HG03103 (cell line): ENCODE results near the gene NR5A1.

Experiments used
- ATAC-seq: cut with Tn5 transposase; IDR thresholded peaks from one replicate; pipeline ENCODE4 v1.9.1; 2021; ENCODE audit warnings: low read depth; ENCODE audit not compliant: unreplicated experiment

NR5A1 gene

DNA sequence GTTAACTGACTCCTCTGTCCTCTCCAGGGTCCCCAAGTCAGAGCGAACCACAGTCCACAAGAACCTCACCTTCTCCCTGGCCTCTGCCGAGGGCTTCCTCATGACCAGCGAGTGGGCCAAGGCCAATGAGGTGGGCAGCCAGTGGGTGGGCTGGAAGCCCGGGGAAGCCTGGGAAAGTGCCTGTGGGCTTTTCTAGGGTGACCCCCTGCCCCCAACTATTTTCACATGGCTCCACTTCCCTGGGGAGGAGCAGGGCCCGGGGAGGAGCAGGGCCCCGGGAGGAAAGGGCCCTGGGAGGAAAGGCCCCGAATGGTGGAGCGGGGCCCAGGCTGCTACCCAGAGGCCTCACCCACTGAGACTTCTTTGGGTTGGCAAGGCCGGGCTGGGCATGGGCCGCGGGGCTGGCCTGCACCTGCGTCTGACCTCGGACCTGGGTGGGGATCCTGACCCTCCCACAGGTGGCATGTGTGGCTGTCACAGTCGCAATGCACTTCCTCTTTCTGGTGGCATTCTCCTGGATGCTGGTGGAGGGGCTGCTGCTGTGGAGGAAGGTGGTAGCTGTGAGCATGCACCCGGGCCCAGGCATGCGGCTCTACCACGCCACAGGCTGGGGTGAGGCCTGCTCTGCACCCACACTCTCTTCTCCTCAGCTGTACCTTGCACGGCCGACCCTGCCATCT, 39.0 kb downstream of the NR5A1 start:
- no peak for ATAC-seq

DNA sequence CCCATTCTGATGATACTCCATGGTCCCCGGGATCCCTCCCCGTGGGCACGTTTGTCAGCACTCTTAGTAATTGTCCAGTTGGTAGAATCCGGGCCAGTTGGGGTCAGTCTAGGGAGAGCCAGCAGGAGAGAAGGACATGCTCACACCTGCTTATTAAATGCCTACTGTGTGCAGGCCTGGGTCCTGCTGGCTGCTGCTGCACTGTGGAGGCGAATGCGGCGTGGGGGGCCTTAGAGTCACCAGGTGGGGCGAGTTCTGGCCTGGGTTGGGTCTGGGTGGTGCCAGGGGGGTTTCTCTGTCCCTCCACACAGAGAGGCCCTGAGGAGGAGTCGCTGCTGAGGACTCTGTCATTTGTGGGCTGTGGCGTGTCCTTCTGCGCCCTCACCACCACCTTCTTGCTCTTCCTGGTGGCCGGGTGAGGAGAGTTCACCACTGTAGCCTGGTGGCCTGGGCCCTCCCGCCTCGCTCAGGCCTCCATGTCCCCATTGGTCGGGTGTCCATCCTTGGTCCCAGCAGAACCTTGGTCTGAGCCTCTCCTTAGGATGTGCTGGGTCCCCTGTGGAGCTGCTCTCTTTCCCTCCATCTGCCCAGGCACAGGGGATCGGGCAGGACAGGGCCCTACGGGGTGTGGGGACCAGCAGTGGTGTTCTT, 39.7 kb downstream of the NR5A1 start:
- no peak for ATAC-seq

DNA sequence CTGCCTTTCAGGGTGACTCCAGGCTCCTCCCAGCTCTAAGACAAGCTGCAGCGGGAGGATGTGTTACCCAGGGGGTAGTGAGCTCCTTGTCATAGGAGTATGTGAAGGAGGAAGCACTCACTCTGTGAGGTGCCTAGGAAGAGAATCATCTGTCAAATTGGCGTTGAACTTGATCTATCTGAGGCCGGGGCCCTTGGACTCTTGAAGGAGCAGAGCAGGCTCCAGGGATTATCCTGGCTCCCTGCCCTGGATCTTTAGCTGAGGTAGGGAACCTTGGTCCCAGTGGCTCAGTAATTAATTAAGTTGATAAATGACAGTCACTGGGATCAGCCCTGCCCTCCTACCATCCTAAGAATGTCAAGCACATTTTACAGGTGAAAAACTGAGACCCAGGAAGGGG, 41.5 kb downstream of the NR5A1 start:
- ATAC-seq: no peak

DNA sequence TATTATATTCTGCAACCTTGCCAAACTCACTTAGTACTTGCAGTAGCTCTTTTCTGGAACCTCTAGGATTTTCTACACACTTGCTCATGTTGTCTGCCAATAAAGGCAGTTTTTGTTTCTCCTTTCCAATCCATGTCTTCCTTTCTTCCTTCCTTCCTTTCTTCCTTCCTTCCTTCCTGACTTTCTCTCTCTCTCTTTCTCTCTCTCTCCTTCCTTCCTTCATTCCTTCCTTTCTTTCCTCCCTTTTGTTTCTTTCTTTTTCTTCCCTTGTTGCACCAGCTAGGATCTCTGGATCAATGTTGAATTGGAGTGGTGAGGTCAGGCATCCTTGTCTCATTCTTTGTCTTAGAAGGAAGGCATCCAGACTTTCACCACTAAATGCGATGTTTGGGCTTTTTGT, 44.5 kb downstream of the NR5A1 start:
- ATAC-seq: no peak

DNA sequence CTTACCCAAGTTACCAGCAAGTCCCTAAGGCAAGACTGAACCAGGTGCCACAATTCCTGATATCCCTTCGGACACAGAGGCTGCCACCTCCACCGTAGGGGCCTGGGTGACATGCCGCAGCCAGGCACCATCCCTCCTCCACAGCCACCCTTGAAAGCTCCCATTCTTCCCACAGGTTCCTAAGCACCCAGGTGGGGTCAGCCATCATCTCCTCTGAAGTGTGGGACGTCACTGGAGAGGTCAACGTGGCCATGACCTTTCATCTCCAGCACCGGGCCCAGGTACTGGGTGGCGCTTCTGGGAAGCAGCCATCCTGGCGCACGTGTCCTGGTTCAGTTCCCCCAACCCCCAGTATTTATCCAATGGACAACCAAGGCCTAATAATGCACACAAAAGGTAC, 48.8 kb downstream of the NR5A1 start:
- ATAC-seq: no peak

DNA sequence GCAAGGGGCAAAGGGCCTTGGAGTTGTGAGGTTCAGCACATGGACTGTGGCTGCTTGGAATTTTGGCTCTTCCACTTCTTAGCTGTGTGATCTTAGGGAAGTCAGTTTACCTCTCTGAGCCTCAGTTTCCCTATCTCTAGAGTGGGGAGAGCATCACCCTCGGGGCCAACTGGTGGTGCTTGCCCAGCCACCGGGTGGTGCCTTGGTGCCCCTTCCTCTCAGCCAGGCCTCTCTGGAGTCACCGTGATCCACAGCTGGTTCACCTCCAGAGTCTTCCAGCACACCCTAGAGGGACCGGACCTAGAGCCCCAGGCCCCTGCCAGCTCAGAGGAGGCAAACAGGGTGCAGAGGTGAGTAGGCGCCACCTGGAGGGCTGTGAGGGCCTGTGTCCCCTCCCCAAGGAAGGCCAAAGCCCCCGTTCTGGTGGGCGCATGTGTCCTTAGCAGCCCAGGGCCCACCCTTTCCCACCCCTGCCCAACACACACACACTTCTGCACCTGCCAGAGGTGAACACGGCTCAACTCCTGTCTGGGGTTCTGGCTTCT, 49.2 kb downstream of the NR5A1 start:
- no peak for ATAC-seq

DNA sequence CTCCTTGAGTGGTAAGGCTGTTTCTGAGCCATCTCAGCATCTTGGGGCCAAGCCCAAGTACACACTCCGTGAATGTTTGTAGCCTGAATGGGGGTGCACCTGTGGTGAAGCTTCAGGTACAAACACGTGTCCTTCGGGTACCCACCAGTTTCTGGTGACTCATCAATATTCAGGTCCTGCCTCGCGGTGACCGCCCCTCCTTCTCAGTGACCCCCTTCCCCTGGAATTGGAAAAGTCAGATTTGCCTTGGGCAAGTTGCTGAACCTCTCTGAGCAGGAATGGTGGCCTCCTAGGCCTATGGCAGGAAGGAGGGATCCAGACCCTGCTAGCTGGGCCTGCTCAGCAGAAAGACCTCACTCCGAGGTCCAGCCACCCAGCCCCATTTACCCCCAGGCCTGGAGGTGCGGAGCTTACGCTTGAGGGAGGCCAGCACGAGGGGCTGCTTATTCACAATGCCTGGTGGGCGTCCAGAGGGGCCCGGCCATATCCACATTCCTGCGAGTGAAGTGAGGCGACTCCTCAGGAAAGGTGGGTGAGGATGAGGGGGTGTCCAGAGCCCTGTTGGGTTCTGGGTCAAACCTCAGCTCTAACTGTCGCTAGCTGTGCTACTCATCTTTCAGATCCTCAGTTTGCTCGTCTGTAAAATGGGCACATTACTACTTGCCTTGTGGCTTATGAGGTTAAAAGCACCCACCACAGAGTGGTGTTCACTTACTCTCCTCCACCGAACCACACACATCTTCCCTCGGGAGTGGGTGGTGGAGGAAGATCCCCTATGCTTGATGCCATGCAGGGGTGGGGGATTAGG, 49.9 kb downstream of the NR5A1 start:
- no peak for ATAC-seq

DNA sequence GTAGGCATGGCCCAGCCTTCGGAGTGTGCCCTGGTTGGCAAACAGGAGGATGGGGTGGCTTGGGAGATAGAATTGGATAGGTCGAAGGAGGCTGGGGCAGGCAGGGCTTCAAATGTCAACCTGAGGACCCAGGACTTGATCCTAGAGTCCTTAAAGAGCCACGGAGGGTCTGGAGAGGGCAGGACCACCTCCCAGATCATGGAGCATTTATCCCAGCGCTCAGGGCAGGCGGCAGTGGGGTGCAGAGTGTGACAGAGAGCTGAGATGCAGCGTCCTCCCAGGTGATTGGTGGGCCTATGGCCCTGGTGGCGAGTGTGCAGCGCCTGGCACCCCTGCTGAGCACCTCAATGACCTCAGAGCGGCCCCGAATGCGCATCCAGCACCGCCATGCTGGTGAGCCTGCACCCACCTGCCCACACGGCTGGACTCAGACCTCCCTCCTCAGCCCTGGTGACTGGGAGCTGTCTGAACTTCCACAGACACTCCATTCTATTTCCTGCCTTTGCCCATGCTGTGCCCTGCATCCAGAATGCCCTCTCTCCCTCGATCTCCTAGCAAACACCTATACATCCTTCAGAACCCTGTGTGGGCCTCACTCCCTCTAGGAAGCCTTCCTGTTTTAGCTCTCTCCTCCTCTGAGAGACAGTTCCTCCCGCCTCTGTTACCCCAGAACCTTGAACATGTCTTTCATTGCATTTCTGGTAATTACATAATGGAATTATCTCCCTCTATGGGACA, 50.7 kb downstream of the NR5A1 start:
- no peak for ATAC-seq

DNA sequence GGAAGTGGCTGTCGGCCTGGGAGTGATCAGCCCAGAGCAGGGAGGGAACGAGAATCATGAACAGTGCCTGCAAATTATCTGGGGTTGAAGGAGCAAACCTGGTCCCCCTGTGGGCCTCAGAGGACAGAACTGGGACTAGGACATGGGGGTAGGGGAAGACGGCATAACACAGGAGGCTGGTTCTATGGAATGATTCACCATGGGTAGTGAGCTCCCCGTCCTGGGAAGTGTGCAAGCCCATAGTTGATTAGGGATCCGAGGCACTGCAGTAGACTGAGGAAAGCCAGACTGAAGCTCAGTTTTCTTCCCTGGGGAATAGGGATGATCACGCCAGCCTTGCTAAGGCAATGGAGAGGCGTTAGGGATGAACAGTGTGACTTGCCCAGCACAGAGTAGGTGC, 51.4 kb downstream of the NR5A1 start:
- no peak for ATAC-seq

DNA sequence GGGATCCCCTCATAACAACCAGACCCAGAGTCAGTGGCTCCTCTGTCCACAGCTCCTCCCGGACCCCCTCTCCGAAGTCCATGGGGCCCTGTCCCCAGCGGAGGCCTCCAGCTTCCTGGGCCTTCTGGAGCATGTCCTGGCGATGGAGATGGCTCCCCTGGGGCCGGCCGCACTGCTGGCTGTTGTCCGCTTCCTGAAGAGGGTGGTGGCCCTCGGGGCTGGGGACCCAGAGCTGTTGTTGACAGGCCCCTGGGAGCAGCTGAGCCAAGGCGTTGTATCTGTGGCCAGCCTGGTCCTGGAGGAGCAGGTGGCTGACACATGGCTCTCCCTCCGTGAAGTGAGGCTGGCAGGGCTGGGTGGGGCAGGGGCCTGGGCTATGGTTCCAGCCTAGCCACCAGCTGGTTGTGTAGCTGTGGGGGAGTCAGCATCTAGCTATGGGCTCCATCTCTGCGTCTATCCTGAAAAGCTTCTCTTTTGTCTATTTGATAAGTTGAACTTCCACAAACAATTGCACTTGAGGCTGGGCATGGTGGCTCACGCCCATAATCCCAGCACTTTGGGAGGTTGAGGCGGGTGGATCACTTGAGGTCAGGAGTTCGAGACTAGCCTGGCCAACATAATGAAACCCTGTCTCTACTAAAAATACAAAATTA, 52.3 kb downstream of the NR5A1 start:
- no peak for ATAC-seq

DNA sequence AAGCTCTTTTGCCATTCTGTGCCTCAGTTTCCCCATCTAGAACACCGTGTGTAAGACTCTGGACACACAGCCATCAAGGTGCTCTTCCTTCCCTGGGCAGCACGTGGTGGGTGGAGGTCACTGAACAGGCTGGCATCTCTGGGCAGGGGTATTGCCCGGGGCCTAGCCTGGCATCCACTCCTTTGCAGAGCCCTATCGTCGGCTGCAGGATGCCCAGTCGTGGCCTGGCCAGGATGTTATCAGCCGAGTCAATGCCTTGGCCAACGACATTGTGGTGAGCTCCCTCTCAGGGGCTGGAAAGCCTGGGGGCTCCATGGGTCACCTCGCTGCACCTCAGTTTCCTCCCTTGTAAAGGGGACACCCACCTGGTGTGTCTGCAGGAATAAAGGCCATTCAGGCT, 52.9 kb downstream of the NR5A1 start:
- ATAC-seq: no peak

DNA sequence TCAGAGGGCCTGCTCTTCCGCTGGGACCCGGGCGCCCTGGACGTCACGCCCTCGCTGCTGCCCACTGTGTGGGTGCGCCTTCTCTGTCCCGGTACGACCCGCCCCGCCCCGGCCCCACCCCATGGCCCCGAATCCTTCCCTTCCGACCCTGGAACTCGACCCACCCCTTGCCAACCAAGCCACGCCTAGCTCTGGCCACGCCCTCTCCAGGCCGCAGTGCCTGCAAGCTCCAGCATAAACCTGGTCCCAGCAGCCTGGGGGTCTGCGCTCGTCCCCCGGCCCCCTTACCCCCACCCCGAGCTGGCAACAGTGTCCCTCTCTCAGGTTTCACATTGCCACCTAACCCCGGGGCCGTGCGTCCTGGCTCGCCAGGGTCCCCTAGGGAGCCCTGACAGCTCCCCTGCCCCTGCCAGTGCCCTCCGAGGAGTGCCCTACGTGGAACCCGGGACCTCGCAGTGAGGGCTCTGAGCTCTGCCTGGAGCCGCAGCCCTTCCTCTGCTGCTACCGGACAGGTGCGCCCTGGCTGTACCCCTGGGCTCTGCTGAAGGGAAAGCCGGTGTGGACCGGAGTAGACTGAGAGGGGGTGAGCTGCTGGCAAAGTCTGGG, 53.5 kb downstream of the NR5A1 start:
- no peak for ATAC-seq

DNA sequence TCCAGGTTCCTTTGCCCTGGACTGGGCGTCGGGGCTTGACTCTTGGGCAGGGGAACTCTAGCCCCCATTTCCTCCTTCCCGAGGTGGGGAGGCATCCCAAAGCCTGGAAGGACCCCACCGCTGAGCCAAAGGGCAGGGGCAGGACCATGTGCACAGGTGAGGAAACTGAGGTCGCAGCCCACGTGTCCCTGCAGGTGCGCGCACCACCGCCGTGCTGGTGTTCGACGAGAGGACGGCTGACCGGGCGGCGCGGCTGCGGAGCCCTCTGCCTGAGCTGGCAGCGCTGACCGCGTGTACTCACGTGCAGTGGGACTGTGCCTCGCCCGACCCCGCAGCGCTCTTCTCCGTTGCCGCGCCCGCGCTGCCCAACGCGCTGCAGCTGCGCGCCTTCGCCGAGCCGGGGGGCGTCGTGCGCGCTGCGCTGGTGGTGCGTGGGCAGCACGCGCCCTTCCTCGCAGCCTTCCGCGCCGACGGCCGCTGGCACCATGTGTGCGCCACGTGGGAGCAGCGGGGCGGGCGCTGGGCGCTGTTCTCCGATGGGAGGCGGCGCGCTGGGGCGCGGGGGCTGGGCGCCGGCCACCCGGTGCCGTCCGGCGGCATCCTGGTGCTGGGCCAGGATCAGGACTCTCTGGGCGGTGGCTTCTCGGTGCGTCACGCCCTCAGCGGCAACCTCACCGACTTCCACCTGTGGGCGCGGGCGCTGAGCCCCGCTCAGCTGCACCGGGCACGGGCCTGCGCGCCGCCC, 54.2 kb downstream of the NR5A1 start:
- no peak for ATAC-seq

DNA sequence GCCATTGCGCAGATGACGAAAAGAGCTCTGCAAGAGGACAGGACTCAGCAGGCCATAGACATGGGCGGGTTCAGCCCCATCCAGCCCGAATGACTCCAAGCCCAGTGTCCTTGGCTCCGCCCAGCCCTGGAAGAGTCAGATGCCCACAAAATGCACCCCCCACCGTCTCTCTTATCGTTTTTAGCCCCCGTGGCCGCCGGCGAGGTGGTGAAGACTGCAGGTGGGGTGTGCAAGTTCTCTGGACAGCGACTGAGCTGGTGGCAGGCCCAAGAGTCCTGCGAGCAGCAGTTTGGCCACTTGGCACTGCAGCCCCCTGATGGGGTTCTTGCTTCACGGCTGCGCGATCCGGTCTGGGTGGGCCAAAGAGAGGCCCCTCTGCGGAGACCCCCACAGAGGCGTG, 54.9 kb downstream of the NR5A1 start:
- no peak for ATAC-seq

DNA sequence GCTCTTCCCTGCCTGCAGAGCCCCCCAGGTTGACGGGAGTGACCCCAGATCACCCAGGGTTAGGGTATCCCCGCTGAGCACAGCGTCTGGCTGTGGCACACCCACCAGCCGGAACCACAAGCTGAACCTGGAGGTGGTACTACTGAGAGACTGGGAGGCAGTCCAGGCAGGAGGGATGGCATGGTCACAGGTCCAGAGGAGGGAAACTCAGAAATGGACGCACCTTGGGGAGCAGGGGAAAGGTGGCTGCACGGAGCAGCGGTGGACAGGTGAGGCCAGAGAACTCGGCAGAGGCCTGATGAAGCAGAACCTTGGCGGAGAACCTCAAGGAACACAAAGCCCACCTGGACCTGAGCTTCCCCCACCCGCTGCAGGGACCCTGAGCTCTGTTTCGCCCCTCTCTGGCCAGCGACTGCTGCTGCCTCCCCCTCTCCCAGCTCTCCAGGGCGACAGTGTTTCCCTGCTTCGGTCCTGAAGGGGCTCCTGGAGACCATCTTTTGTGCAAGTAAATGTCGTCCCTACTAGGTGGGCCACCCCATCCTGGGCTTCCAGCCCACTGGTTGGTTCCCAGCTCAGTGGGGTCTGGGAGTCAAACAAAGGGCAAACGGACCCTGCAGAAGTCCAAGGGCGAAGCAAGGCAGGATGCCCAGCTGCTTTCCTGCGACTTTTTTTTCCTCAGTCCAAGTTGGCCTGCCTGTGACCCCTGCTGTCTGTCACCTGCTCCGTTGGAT, 56.1 kb downstream of the NR5A1 start:
- ATAC-seq: no peak

DNA sequence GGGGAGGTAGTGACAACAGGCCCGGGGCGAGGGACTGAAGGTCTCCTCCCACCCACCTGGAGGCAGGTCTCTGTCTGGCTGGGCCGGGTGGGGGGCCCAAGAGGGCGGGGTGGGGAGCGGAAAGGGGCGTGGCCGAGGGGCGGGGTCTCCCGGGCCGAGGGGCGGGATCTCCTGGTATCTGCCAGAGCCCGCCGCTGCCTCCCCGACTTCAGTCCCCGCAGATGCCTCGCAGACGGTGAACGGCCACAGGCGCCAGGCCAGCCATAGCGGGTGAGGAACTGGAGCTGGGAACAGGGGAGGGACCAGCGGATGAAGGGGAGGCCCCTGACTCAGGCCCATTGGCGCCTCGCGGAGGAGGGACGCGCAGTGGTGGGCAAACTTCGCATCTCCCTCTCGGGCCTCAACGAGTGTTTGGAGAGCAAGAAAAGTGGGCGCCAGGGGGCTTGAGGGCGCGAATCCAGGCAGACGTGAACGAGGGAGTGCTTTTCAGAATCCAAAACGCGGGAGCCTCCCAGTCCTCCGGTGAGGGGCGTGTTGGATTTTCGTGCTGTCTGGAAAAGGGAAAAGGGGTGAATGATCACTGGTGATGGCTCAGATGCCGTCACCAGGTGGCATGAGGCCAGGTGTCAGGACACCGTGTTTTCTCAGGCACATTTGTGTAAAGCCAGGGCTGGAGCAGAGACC, 56.8 kb downstream of the NR5A1 start, which contains the start of gene ADGRD2:
TSS of gene ADGRD2 (plus strand) at position 211 of the 684 bp plus-strand sequence. CDS start 1,216 bp downstream, outside the sequence.
- no peak for ATAC-seq

DNA sequence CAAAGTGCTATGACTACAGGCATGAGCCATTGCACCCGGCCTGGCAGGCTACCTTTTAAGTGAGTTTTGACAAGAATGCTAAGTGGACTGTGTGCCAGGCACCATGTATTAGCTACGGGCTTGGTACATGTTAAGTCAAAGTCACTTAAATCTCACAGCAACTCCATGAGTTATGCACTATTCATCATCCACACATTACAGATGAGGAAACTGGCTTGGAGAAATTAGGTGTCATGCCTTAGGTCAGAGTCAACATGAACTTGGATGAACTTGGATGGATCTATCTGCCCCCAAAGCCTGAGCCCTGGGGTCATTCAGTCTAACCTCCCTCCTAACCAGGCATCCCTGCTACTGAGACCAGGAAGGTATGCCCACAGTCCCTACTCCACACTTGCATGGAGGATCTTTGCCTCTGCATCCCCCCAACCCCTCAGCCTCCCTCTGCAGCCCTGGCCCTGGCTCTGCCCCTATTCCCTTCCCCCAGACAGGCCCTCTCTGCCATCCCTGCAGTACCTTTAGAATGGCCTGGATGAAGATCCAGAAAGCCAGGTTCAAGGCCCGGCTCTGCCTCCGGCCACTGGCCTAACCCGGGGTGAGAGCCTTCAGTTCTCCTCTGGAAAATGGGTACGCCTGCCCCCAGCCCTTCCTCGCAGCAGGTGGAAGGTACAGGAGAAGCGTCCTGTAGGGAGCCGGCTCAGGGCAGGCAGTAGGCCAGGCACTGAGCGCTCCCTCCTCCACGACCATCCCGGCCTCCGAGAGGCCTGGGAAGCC, 57.6 kb downstream of the NR5A1 start:
- no peak for ATAC-seq
